Measurements from ENCODE around the gene AK1. TPM values are rescaled to one million over a fixed set of nuclear protein-coding genes. Genes with fewer than 3 reads are reported as not detected.

AK1 gene
- total and polyA plus RNA-seq, 9 of the 15 experiments (the other 6 are each of a cell fraction or from before 2014, with no cell fraction given): 10.1 to 71.8 (median 39.0) TPM

DNA sequence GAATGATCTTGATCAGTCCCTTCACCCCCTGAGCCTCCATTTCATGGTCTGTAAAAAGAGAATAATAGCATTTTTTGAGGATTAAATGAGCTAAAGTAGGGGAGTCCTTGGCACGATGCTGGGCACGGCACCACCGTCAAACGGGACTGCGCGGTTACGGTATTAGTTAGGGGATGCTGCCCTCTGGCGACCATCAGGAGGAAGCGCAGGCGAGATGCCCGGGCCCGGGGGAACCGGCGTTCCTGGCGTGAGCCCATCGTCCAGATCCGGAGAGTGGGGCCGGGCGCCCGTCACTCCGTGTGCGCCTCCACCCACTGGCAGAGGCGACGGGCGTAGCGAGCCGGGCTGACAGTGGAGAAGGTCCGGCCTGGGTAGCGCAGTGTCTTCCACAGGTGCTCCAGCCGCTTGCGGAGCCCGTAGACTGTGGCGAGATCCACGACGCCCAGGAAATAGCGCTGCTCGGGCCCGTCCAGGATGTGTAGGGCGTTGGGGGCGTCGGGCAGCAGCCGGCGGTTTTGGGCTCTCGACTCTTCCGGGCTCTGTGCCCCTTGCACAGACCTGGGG is 44.2 kb upstream of the AK1 start (continued):
- TF ChIP-seq ZBTB43 (CRISPR knock-in tag; IDR thresholded peaks at IDR 0.05) (peak; percentile 56; the same call in 1 of the 2 replicates), SMAD1 (IDR thresholded peaks at IDR 0.05; ENCODE audit: low read depth, low read length, partially characterized antibody) (no peak), TCF7L2 (IDR thresholded peaks at IDR 0.05; ENCODE audit: low read depth, low read length) (no peak), ZNF253 (CRISPR knock-in tag; conservative IDR thresholded peaks at IDR 0.05) (no peak), E2F3 (CRISPR knock-in tag; IDR thresholded peaks at IDR 0.05) (no peak), NCOR1 (IDR thresholded peaks at IDR 0.05) (no peak), ZNF121 (CRISPR knock-in tag; conservative IDR thresholded peaks at IDR 0.05) (peak; percentile 45), GABPB2 (CRISPR knock-in tag; conservative IDR thresholded peaks at IDR 0.05) (no peak), EWSR1 (IDR thresholded peaks at IDR 0.05; ENCODE audit: borderline replicate concordance, low read depth, partially characterized antibody) (no peak), MYC (IDR thresholded peaks at IDR 0.05; ENCODE audit: low read depth, low read length) (peak; percentile 39; the same call in 1 of the 2 replicates), MYC (CRISPR knock-in tag; IDR thresholded peaks at IDR 0.05; ENCODE audit: borderline replicate concordance, low read depth) (no peak), TAF9B (IDR thresholded peaks at IDR 0.05; ENCODE audit: partially characterized antibody) (no peak)
- TF ChIP-seq, protein P1, sequence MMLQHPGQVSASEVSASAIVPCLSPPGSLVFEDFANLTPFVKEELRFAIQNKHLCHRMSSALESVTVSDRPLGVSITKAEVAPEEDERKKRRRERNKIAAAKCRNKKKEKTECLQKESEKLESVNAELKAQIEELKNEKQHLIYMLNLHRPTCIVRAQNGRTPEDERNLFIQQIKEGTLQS (IDR thresholded peaks at IDR 0.05): no peak
- TF ChIP-seq, protein P1 (CRISPR knock-in tag; conservative IDR thresholded peaks at IDR 0.05): no peak
- TF ChIP-seq, protein P2, sequence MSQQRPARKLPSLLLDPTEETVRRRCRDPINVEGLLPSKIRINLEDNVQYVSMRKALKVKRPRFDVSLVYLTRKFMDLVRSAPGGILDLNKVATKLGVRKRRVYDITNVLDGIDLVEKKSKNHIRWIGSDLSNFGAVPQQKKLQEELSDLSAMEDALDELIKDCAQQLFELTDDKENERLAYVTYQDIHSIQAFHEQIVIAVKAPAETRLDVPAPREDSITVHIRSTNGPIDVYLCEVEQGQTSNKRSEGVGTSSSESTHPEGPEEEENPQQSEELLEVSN (IDR thresholded peaks at IDR 0.05; ENCODE audit: borderline replicate concordance in 1 of 2, extremely low read depth in 1 of 2, insufficient read depth in 1 of 2, insufficient read length in 1 of 2, low read depth in 1 of 2, low read length in 1 of 2, poor library complexity in 1 of 2, severe bottlenecking in 1 of 2): no peak
- TF ChIP-seq, protein P3, sequence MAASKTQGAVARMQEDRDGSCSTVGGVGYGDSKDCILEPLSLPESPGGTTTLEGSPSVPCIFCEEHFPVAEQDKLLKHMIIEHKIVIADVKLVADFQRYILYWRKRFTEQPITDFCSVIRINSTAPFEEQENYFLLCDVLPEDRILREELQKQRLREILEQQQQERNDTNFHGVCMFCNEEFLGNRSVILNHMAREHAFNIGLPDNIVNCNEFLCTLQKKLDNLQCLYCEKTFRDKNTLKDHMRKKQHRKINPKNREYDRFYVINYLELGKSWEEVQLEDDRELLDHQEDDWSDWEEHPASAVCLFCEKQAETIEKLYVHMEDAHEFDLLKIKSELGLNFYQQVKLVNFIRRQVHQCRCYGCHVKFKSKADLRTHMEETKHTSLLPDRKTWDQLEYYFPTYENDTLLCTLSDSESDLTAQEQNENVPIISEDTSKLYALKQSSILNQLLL (CRISPR knock-in tag; IDR thresholded peaks at IDR 0.05; ENCODE audit: borderline replicate concordance): no peak
